T-helper 17 cell (primary cell): ENCODE data around the gene PTGR3. TPM values are rescaled to one million over a fixed set of nuclear protein-coding genes. Genes with fewer than 3 reads are reported as not detected.

Experiments used
- ATAC-seq: fragments of 150-1000 bp; cut with Tn5 transposase; 2 replicates; pipeline ENCODE4 v1.10.0; 2021; ENCODE audit warnings: mild to moderate bottlenecking, moderate library complexity
- DNase-seq, 3 donors: peaks; one replicate each; pipeline versions ENCODE4 v3.0.0 to v3.0.0-alpha.2; 2020 to 2021
- H3K9me3 ChIP-seq: one replicate; pipeline ENCODE4 v1.7.0; 2013; ENCODE audit warnings: low read length, mild to moderate bottlenecking; ENCODE audit not compliant: control insufficient read depth, poor library complexity, severe bottlenecking
- H3K27ac Mint-ChIP-seq: one replicate; pipeline ENCODE4 v1.8.0; 2022; ENCODE audit warnings: mild to moderate bottlenecking, moderate library complexity, mixed read lengths
- H3K27me3 Mint-ChIP-seq: one replicate; pipeline ENCODE4 v1.8.0; 2022; ENCODE audit warnings: mixed read lengths
- H3K36me3 Mint-ChIP-seq: one replicate; pipeline ENCODE4 v1.8.0; 2022; ENCODE audit warnings: low read depth, mixed read lengths
- H3K4me1 Mint-ChIP-seq: one replicate; pipeline ENCODE4 v1.8.0; 2022; ENCODE audit warnings: mild to moderate bottlenecking, mixed read lengths
- H3K4me3 Mint-ChIP-seq: one replicate; pipeline ENCODE4 v1.8.0; 2022; ENCODE audit warnings: mild to moderate bottlenecking, moderate library complexity, mixed read lengths
- total RNA-seq, 4 donors: library from RNA in 2 of 4; stranded (reverse) in 2 of 4; gene quantifications; one replicate each; pipeline ENCODE4 v1.2.3 and lab custom pipeline; 2022 to 2026

PTGR3 gene
- total RNA-seq, 2 donors from 2014 or later, result 20.8 to 25.1 TPM

- Mint-ChIP-seq H3K27me3 (no peaks in the 10 kb centered on the region), H3K4me3 (peak overlapping the region; percentile 98), H3K4me1 (peaks cover 53% of the 10 kb centered on the region), H3K36me3 (peaks cover 5% of the 10 kb centered on the region), H3K27ac (peak overlapping the region; percentile 99)
- H3K9me3 ChIP-seq, result no peaks in the 10 kb centered on the region
- no peak for DNase-seq
- no peak for ATAC-seq
Measured at GRCh38 chr18:75209951-75210258, 966 bp upstream of the PTGR3 start.

- Mint-ChIP-seq H3K27me3 (no peaks in the 10 kb centered on the region), H3K36me3 (peaks cover 5% of the 10 kb centered on the region), H3K4me3 (peak overlapping the region; percentile 98), H3K4me1 (peaks cover 44% of the 10 kb centered on the region), H3K27ac (peak overlapping the region; percentile 99)
- no peaks in the 10 kb centered on the region for H3K9me3 ChIP-seq
- ATAC-seq, result peak; percentile 6
- DNase-seq, result peak in 1 of 3 donors; percentile 19
Measured at GRCh38 chr18:75208836-75209128, 157 bp downstream of the PTGR3 start.

DNA sequence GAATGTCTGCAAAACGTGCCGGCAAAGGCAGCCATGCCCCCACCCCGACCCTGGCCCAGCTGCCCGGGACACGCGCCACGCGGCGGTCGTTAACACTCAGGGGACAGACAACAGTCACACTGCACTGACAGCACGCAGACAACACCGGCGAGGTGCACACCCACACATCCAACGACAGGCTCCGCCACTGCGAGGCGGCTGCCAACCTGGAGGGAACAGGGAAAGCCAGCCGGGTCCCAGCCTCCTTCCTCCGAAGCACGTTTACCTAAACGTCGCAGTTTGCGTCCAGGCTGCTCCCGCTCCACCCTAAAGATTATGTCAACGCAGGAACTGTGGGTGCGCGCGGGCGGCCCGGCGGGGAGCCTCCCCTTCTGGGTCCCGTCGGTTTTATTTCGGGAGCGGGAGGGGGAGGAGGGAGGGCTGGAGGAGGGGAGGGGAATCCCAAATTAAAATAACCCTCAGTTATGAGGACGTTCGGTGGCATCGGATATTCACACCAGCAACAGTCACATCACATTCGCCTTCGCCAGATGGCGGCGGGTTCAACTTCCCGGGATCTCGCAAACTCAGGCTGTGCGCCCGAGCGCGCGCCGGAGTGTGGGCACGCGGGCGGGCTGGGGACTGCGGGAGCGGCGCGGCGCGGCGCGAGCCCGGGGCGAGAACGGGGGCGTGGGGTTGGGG, 644 bp downstream of the PTGR3 start:
- H3K36me3 Mint-ChIP-seq, result peaks cover 5% of the 10 kb centered on the region
- peak; percentile 11 for ATAC-seq
- H3K27me3 Mint-ChIP-seq, result no peaks in the 10 kb centered on the region
- H3K4me3 Mint-ChIP-seq, result peak overlapping the region; percentile 98
- DNase-seq, result peak in 2 of 3 donors; percentile 23 to 24
- no peaks in the 10 kb centered on the region for H3K9me3 ChIP-seq
- peak overlapping the region; percentile 91 for H3K27ac Mint-ChIP-seq
- H3K4me1 Mint-ChIP-seq, result peaks cover 44% of the 10 kb centered on the region

DNA sequence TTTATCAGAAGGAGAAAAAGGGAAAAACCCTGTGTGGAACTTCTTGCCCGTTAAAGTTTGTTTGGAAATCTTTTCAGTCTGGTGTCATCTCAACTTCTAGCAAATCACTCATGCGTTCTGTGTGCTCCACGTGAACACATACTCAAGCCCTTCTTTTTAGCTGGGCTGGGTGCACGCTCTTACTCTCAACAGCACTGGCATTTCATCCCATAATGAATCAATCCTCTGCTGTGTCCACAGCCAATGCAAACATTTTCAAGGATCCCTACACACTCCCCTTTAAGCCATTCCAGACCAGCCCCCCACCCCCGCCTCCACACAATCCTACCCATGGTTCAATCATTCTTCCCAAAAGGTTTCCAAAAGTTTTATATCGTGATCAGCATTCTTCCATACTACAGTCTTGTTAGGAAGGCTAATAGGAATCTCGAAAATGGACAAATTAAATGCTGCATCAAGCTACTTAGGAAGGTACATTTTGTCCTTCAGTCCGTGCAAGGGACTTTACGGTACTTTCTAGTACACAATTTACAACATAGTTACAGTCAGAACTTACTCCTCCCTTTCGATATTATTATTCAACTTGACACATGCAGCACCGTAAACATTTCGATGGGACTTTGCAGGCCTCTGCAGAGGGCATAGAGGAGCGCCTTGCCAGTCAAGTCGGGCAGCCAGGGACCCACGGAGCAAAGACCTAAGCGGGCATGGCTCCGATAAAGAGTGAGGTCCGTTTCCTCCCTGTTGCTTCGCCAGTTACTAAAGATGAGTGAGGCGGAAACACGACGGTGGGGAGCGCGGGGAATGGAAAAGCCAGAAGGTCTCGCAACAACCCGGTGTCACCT, 1.4 kb downstream of the PTGR3 start:
- DNase-seq (no peak), ATAC-seq (no peak)
- Mint-ChIP-seq H3K27me3 (no peaks in the 10 kb centered on the region), H3K4me1 (peaks cover 36% of the 10 kb centered on the region), H3K4me3 (peak overlapping the region; percentile 98), H3K36me3 (peaks cover 5% of the 10 kb centered on the region), H3K27ac (peak overlapping the region; percentile 91)
- H3K9me3 ChIP-seq, result no peaks in the 10 kb centered on the region

GRCh38 chr18:75206452-75207309, 2.3 kb downstream of the PTGR3 start:
- no peaks in the 10 kb centered on the region for H3K27me3 Mint-ChIP-seq
- peaks cover 34% of the 10 kb centered on the region for H3K4me1 Mint-ChIP-seq
- no peaks in the 10 kb centered on the region for H3K9me3 ChIP-seq
- H3K4me3 Mint-ChIP-seq, result peak overlapping the region; percentile 98
- no peak for ATAC-seq
- peaks cover 5% of the 10 kb centered on the region for H3K36me3 Mint-ChIP-seq
- DNase-seq, result no peak
- peak overlapping the region; percentile 91 for H3K27ac Mint-ChIP-seq

GRCh38 chr18:75205514-75206132, 3.3 kb downstream of the PTGR3 start:
- Mint-ChIP-seq H3K4me1 (peaks cover 31% of the 10 kb centered on the region), H3K27ac (peak overlapping the region; percentile 82), H3K36me3 (peaks cover 3% of the 10 kb centered on the region), H3K4me3 (peak overlapping the region; percentile 75), H3K27me3 (no peaks in the 10 kb centered on the region)
- DNase-seq (no peak), ATAC-seq (no peak)
- H3K9me3 ChIP-seq, result no peaks in the 10 kb centered on the region

DNA sequence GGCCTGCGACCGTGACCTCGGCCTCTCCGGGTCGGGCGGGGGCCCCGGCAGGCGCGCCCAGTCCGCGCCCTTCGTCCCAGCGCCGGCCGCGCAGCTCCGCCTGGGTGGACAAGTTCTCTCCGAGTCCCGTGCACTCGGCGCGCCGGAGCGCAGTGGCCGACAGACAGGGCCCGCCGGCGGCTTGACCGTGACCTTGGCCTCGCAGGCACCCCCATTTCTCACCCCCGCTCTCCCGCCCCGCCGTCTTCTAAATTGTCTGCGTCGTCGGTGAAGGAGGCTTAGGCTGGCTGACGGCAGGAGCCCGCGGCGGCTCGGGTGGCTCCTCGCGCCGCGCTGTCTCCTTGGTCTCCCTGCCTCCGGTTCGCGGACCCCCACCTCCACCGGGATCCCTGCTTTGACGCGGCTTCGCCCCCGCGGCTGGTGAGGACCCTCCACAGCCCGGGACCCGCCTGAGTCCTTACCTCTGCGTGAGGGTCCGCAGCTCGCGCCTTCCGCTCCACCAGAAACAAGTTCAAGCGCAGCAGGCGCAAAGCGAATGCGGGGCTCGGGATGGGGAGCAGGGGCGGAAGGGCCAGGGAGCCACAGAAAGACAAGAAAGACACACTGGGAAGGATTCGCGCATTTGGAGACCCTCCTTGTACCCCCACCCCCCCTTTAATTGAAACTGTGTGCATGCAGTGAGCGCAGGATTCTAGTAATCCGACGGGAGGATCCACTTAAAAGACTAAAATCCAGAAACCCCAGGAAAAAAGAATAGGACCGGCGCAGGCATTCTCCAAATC, 4.0 kb downstream of the PTGR3 start:
- Mint-ChIP-seq H3K4me1 (peaks cover 26% of the 10 kb centered on the region), H3K27ac (peak overlapping the region; percentile 82)
- DNase-seq, result no peak

GRCh38 chr18:75204269-75204731, 4.6 kb downstream of the PTGR3 start:
- Mint-ChIP-seq H3K4me1 (peaks cover 29% of the 10 kb centered on the region), H3K27me3 (no peaks in the 10 kb centered on the region)

More for the DNA sequence above, 4.0 kb downstream of the PTGR3 start:
- Mint-ChIP-seq H3K36me3 (peaks cover 2% of the 10 kb centered on the region), H3K4me3 (peak overlapping the region; percentile 73), H3K27me3 (no peaks in the 10 kb centered on the region)
- H3K9me3 ChIP-seq, result no peaks in the 10 kb centered on the region
- ATAC-seq, result no peak

DNA sequence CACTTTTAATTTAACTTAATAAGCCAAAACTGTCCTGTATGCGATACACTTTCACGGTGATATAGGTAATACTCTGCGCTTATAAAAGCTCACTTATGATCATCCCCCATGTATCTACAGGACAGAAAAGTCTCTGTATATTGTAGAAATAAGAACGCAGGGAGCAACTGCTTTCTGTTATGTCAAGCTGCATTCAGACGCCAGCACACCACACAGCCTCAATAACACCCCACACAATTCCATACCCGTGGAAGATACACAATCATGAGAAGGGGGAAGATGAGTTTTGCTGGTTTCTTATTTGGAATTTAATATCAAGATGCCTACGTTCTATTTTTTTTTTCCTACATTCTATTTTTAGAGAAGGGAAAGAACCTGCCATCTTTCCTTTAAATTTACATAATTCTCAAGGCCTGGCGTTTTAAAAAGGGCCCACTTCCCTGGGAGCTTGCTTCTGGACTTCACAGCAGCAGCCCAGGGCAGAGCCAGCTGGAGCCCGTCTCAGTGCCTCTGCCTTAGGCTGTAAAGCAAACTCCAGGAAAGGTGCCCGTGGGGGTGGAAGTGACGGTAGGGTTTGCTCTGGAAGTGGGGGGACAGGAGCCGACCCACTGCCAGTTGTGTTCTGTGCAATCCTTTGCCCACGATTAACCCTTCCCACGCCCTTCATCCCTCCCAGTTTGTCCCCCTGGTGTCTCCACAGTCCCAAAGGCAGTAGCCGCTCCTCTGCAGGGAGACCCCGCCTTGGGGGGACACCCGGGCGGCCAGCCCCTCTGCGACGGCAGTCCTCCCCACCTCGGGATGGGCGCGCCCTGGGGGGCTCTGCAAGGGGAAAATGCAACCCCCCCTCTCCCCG, 5.3 kb downstream of the PTGR3 start:
- no peak overlapping the region for H3K4me3 Mint-ChIP-seq
- DNase-seq, result no peak
- peaks cover 2% of the 10 kb centered on the region for H3K36me3 Mint-ChIP-seq
- no peak for ATAC-seq
- no peaks in the 10 kb centered on the region for H3K9me3 ChIP-seq
- no peaks in the 10 kb centered on the region for H3K27me3 Mint-ChIP-seq
- H3K4me1 Mint-ChIP-seq, result peaks cover 29% of the 10 kb centered on the region
- no peak overlapping the region for H3K27ac Mint-ChIP-seq

More at GRCh38 chr18:75204269-75204731, 4.6 kb downstream of the PTGR3 start:
- H3K9me3 ChIP-seq, result no peaks in the 10 kb centered on the region
- ATAC-seq, result no peak
- H3K27ac Mint-ChIP-seq, result no peak overlapping the region
- no peak overlapping the region for H3K4me3 Mint-ChIP-seq
- no peak for DNase-seq
- H3K36me3 Mint-ChIP-seq, result peaks cover 2% of the 10 kb centered on the region

DNA sequence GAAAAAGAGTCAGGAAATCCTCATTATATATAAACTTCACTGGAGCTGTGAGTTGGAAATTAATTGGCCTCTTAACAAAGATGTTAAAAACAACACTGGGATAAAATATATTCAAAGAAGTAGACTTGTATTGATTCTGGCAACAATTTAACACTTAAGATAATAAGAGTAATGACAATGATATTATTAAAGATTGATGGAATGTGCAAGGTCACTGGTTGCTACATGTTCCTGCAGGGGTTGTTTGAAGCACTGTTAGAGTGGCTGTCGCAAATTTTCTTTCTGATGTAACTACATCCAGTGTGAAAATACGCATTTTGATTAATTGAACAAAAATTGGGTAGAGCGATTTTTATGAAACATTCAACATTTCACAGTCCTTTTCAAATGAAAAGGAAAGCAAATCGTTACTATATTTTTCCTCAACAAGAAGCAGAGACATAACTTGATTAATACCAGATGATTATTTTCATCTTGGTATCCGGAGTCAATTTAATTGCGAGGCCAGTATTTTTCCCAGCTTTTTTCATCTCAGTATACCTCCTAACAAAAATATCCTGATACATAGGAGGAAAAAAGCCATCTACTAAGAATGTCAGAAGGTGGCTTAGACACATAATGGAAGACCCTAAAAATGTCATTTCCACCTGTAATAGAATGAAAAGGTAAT, 6.1 kb downstream of the PTGR3 start:
- H3K9me3 ChIP-seq, result no peaks in the 10 kb centered on the region
- peaks cover 31% of the 10 kb centered on the region for H3K4me1 Mint-ChIP-seq
- no peaks in the 10 kb centered on the region for H3K27me3 Mint-ChIP-seq
- ATAC-seq (no peak), DNase-seq (no peak)
- H3K36me3 Mint-ChIP-seq, result peaks cover 2% of the 10 kb centered on the region
- H3K4me3 Mint-ChIP-seq, result no peak overlapping the region
- peak overlapping the region; percentile 34 for H3K27ac Mint-ChIP-seq
